CD4-positive, alpha-beta T cell treated with Interleukin-12 subunit alpha and Interleukin-12 subunit beta, for 1 hour (primary cell): ENCODE results near the gene LLPH.

Source experiments
- DNase-seq: peaks from one replicate; pipeline ENCODE4 v3.0.0-alpha.2; 2020

Gene LLPH

GRCh38 chr12:66085998-66086397, 44.6 kb downstream of the LLPH start:
- DNase-seq, result no peak

- DNase-seq, result no peak
These were observed 45.3 kb downstream of the LLPH start for GRCh38 chr12:66085213-66085612.

GRCh38 chr12:66083766-66084165, 46.8 kb downstream of the LLPH start:
- no peak for DNase-seq

- DNase-seq, result no peak
These were observed 47.8 kb downstream of the LLPH start for GRCh38 chr12:66082744-66083143.

GRCh38 chr12:66080791-66081190, 49.8 kb downstream of the LLPH start:
- no peak for DNase-seq

DNA sequence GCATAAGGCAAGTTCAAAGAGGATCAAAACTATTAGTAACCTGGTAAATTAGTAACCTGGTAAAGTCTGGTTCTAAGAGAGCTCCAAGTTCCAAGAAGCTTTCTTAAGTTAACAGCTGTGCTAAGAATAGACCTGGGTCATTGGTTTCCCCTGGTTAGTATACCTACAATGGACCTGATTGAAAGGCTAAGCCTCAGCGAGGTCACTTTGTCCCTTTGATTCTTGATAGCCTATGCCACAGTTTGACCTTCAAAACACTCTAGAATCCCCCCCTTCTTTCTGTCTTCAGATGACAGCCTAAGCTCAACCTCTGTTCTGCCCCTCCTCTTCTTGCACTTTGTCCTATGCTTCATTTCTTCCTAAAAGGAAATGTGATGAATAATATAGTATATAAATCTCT, 53.0 kb downstream of the LLPH start:
- DNase-seq, result no peak

DNA sequence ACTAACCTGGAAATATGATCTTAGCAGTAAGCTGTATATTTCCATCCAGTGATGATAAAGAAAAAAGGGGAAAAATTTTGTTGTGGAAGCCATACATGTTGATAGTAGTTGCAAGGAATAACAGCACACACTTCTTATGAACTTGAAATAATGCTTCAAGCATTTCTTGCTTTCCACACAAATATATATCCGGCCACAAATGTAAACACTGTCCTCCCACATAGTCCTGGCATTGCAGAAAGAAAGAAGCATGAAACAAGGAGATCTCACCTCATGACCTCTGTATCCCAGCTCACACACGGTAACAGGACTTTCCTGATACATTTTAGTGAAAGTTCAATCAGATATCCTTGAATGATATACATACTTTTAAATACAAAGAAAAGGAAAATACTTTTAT, 56.0 kb downstream of the LLPH start:
- DNase-seq, result no peak

DNA sequence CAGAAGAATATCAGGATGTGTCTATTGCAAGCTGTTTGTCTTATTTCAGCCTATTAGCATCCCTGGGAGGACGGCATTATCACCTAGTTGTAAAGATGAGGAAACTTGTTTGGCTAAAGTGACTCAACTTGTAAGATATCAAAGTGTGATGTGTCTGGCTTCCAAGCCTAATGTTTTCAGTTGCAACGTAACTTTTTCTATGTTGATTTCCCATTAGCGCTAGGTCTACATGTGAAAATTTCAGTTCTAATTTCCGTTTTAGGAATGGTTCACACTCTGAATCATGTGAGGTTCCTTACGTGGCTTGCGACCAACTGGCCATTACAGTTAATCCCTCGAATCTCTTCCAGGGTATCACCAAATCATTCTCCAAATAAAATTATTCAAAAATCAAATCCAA, 58.0 kb downstream of the LLPH start:
- no peak for DNase-seq

- DNase-seq, result no peak
These were observed 58.4 kb downstream of the LLPH start for GRCh38 chr12:66072135-66072534.

DNA sequence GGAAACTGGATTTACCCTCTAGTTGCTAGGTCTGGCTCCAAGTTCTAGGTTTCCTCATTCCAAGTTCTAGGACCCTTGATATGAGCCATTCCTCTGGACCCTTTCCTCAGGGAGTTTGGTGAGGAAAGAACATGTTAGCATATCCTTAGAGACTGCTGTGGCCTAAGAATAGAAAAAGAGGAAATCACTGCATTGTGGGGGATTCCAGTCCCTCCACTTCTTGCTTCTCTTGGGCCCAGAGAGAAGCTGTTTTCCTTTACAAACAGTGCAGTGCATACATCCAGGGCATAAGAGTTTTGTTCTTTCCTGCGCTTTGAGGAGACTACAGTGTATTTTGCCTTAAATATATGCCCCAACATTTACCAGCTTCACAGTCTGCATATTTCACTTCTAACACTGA, 59.0 kb downstream of the LLPH start:
- no peak for DNase-seq

DNA sequence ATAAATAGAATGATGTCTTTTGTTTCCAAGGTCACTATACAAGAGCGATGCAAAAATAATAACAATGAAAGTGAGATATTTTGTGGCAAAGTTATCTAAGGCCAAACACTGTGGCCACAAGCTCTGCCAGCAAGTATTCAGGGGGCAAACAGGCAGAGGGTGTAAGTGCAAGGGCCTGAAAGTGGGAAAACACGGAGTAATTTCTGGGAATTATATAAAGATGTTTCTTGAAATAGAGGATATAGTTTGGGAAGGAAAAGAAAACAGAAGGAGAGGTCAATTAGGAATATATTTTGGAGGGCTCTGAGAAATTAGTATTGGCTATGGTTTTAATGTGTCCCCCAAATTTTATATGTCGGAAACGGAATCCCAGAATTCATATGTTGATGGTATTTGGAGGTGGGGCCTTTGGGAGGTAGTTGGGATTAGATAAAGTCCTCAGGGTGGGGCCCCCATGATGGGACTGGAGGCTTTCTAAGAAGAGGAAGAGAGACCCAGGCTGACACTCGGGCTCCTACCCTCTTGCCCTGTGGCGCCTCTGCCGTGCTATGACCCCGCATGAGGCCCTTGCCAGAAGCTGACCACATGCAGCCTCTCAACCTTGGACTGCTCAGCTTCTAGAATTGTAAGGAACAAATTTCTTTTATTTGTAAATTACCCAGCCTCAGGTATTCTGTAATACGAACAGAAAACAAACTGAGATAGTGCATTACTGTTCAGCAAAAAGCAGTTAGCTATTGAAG, 60.0 kb downstream of the LLPH start:
- no peak for DNase-seq

DNA sequence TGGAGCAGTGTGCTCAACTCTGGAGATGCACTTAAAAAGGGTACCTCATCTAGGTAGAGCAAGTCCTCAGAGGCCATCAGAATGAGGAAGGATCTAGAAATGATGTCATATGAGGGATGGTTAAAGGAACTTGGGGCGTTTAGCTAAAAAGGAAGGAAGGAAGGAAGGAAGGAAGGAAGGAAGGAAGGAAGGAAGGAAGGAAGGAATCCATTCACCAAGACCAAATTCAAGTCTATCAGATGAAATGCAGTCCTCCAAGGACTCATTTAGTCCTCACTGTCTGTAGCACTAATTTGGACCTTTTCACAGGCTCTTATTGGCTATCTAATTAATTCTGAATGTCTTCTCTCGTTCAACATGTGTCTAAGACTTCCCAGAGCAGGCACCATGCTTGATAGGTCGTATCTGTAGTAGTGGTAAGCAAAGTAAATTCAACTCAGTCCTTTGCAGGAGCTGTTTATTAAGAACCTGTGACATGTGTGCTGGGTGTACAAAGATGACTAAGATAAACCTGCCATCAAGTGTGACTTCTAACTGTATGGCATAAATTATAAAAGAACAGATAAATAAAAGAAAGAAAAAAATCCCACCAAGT, 63.5 kb downstream of the LLPH start:
- DNase-seq, result no peak
